PC-9 (cell line): ENCODE results near the gene UPF3A. TPM values are rescaled to one million over a fixed set of nuclear protein-coding genes. Genes with fewer than 3 reads are reported as not detected.

Experiments
- BruUV-seq: library from RNA; stranded (reverse); fragments of 400-500 nt; replicated peaks from 2 replicates; lab custom pipeline; 2021; lab: Mats Ljungman, UMichigan
- CTCF ChIA-PET: fragments of 300-600 bp; sonication (Branson Sonifier 250); formaldehyde crosslinking; loops from one replicate; lab custom pipeline; 2022; ENCODE audit warnings: antibody characterized with exemption; lab: Charles Lee
- POLR2A ChIA-PET: fragments of 300-600 bp; sonication (Branson Sonifier 250); formaldehyde crosslinking; loops from one replicate; lab custom pipeline; 2022; ENCODE audit warnings: antibody characterized with exemption; ENCODE audit not compliant: unreplicated experiment; lab: Charles Lee
- DNase-seq, 2 experiments: peaks; one replicate each; pipeline versions ENCODE4 v3.0.0 to v3.0.0-alpha.2; 2015 to 2022; ENCODE audit warnings: mixed read lengths in 1 of 2
- H2AFZ ChIP-seq: fragments of 200-600 bp; sonication (generic); 2 replicates; pipeline ENCODE4 v1.8.1; 2017; ENCODE audit warnings: antibody characterized with exemption
- H3F3A ChIP-seq: fragments of 200-600 bp; sonication (generic); 2 replicates; pipeline ENCODE4 v1.8.1; 2017; ENCODE audit warnings: antibody characterized with exemption, mild to moderate bottlenecking, low read depth; ENCODE audit not compliant: insufficient read depth
- H3K27ac ChIP-seq: fragments of 200-600 bp; sonication (generic); 2 replicates; pipeline ENCODE4 v1.6.1; 2016; ENCODE audit warnings: mixed run types
- H3K27me3 ChIP-seq: fragments of 200-600 bp; sonication (generic); 2 replicates; pipeline ENCODE4 v1.6.1; 2016; ENCODE audit warnings: low read depth, mixed run types; ENCODE audit not compliant: insufficient read depth
- H3K36me3 ChIP-seq: fragments of 200-600 bp; sonication (generic); 2 replicates; pipeline ENCODE4 v1.6.1; 2016; ENCODE audit warnings: low read depth, mixed run types
- H3K4me1 ChIP-seq: fragments of 200-600 bp; sonication (generic); replicated peaks from 2 replicates; pipeline ENCODE4 v1.6.1; 2016; ENCODE audit warnings: mixed run types; ENCODE audit not compliant: insufficient read depth
- H3K4me2 ChIP-seq: fragments of 200-600 bp; sonication (generic); 2 replicates; pipeline ENCODE4 v1.6.1; 2017; ENCODE audit warnings: mixed run types
- H3K4me3 ChIP-seq: fragments of 200-600 bp; sonication (generic); 2 replicates; pipeline ENCODE4 v1.6.1; 2016; ENCODE audit warnings: mixed run types
- H3K79me2 ChIP-seq: fragments of 200-600 bp; sonication (generic); 2 replicates; pipeline ENCODE4 v1.6.1; 2017; ENCODE audit warnings: low read depth, mixed run types
- H3K9me2 ChIP-seq: fragments of 200-600 bp; sonication (generic); 2 replicates; pipeline ENCODE4 v1.8.1; 2017; ENCODE audit warnings: mild to moderate bottlenecking; ENCODE audit not compliant: insufficient read depth
- H3K9me3 ChIP-seq: fragments of 200-600 bp; sonication (generic); 2 replicates; pipeline ENCODE4 v1.8.1; 2016; ENCODE audit warnings: low read depth; ENCODE audit not compliant: insufficient read depth
- H4K20me1 ChIP-seq: fragments of 200-600 bp; sonication (generic); 2 replicates; pipeline ENCODE4 v1.8.1; 2017; ENCODE audit not compliant: insufficient read depth
- EZH2 ChIP-seq: fragments of 200-600 bp; sonication (generic); IDR thresholded peaks from 2 replicates; pipeline ENCODE4 v1.8.0; 2017; ENCODE audit warnings: antibody characterized with exemption, low read depth
- intact Hi-C: fragments of 100-400 bp; cut with micrococcal nuclease; formaldehyde crosslinking; loops from one replicate; pipeline ENCODE4 v1.10.0; 2022; ENCODE audit not compliant: unreplicated experiment
- total RNA-seq: library from RNA; stranded (reverse); gene quantifications from 2 replicates; pipeline ENCODE4 v1.2.3, GENCODE V29; 2021
- TF ChIP-seq, protein P1 (sequence below): fragments of 200-600 bp; sonication (generic); conservative IDR thresholded peaks from 2 replicates; pipeline ENCODE4 v1.6.1; 2017; ENCODE audit warnings: mixed run types, antibody characterized with exemption, mild to moderate bottlenecking, moderate library complexity

The UPF3A gene
- total RNA-seq, 1 experiment from 2014 or later = 54.1 TPM

DNA sequence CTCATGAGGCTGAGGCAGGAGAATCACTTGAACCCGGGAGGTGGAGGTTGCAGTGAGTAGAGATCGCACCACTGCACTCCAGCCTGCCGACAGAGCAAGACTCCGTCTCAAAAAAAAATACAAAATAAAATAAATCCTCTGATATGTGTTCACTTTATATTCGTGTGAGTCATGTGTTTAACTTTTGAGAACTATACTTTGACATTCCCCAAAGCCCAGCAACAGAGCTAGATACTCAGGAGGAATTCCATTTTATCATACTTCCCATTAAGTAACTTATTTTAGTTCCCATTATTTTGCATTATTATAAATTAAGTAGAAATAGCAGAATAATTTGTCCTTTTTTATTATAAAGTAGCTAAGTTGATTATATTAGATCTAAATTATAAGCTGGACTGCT is 29.6 kb downstream of the UPF3A start:
- Histone ChIP-seq H3K4me1 (peaks cover 21% of the 10 kb centered on the region), H3K79me2 (peaks cover 19% of the 10 kb centered on the region), H3K9me2 (no peaks in the 10 kb centered on the region), H3K9me3 (no peaks in the 10 kb centered on the region), H3K27me3 (no peaks in the 10 kb centered on the region), H3K36me3 (no peaks in the 10 kb centered on the region), H3K27ac (no peak overlapping the region), H4K20me1 (no peaks in the 10 kb centered on the region; the same call in 1 of the 2 replicates), H2AFZ (no peak overlapping the region), H3F3A (peaks cover 26% of the 10 kb centered on the region), H3K4me3 (no peak overlapping the region), H3K4me2 (no peak overlapping the region)
- no TSS peak for BruUV-seq
- ChIA-PET CTCF (no interaction called here), POLR2A (no interaction called here)
- intact Hi-C loops = no loop called here
- no peak for DNase-seq
- TF ChIP-seq EZH2 = no peak
- TF ChIP-seq, protein P1, sequence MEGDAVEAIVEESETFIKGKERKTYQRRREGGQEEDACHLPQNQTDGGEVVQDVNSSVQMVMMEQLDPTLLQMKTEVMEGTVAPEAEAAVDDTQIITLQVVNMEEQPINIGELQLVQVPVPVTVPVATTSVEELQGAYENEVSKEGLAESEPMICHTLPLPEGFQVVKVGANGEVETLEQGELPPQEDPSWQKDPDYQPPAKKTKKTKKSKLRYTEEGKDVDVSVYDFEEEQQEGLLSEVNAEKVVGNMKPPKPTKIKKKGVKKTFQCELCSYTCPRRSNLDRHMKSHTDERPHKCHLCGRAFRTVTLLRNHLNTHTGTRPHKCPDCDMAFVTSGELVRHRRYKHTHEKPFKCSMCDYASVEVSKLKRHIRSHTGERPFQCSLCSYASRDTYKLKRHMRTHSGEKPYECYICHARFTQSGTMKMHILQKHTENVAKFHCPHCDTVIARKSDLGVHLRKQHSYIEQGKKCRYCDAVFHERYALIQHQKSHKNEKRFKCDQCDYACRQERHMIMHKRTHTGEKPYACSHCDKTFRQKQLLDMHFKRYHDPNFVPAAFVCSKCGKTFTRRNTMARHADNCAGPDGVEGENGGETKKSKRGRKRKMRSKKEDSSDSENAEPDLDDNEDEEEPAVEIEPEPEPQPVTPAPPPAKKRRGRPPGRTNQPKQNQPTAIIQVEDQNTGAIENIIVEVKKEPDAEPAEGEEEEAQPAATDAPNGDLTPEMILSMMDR = no peak

DNA sequence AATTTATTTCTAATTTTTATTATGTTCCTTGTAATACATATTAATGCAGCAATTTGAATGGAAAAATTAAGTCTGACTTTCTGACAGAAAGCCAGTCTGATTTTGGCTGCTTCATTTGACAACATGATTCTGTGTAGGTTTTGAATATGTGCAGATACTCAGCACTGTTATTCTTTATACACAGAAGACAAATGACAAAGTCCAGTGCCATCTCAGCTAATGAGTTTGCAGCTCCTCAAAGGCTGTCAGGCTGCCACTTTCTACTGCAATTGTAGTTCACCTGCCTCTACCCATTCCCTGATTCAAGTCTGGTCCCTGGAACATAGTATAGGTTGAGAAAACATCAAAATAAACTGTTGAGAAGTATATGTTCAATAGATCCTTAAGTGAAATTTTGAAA is 30.0 kb downstream of the UPF3A start:
- no peak for TF ChIP-seq EZH2
- TF ChIP-seq, protein P1 = no peak
- intact Hi-C loops = no loop called here
- H3F3A ChIP-seq = peaks cover 26% of the 10 kb centered on the region
- no peaks in the 10 kb centered on the region for H3K9me2 ChIP-seq
- ChIA-PET POLR2A (no interaction called here), CTCF (no interaction called here)
- H3K9me3 ChIP-seq = no peaks in the 10 kb centered on the region
- H3K4me3 ChIP-seq = no peak overlapping the region
- H3K4me1 ChIP-seq = peaks cover 21% of the 10 kb centered on the region
- H3K4me2 ChIP-seq = no peak overlapping the region
- BruUV-seq = no TSS peak
- no peak overlapping the region for H2AFZ ChIP-seq
- DNase-seq = no peak
- H4K20me1 ChIP-seq = no peaks in the 10 kb centered on the region; the same call in 1 of the 2 replicates
- H3K27me3 ChIP-seq = no peaks in the 10 kb centered on the region
- no peak overlapping the region for H3K27ac ChIP-seq
- H3K79me2 ChIP-seq = peaks cover 23% of the 10 kb centered on the region
- no peaks in the 10 kb centered on the region for H3K36me3 ChIP-seq

DNA sequence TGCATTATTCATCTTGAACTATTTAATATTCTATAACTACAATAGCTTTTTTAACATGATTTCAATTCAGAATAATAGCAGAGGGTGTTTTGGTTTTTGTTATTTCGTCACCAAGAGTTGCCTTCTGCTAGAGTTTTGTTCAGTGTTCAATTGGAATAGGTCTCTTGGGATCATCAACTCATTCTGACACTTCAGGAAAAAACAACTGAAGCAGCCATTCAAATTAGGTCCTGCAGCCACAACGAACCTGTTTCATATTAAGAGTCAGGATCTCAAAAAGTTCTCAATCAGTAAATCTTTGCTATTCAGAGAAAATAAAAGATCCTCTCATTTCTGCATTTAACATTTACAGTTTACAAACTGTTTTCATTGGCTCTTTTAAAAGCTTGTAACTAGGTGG is 30.5 kb downstream of the UPF3A start:
- H2AFZ ChIP-seq = no peak overlapping the region
- no peak for DNase-seq
- H3K4me2 ChIP-seq = no peak overlapping the region
- H4K20me1 ChIP-seq = no peaks in the 10 kb centered on the region; the same call in 1 of the 2 replicates
- peaks cover 28% of the 10 kb centered on the region for H3K79me2 ChIP-seq
- H3K4me1 ChIP-seq = peaks cover 21% of the 10 kb centered on the region
- no peaks in the 10 kb centered on the region for H3K9me3 ChIP-seq
- POLR2A ChIA-PET = interaction anchor here (0.6 kb wide), 1 partner anchor 83 kb away, joined by 4 read pairs; no protein-coding TSS in a partner anchor
- no peaks in the 10 kb centered on the region for H3K27me3 ChIP-seq
- H3K4me3 ChIP-seq = no peak overlapping the region
- H3K9me2 ChIP-seq = no peaks in the 10 kb centered on the region
- H3K27ac ChIP-seq = no peak overlapping the region
- TF ChIP-seq, protein P1 = no peak
- no peak for TF ChIP-seq EZH2
- no TSS peak for BruUV-seq
- CTCF ChIA-PET = no interaction called here
- peaks cover 22% of the 10 kb centered on the region for H3F3A ChIP-seq
- no peaks in the 10 kb centered on the region for H3K36me3 ChIP-seq
- intact Hi-C loops = no loop called here
